NB4 (cell line): ENCODE data around the gene CCDC77.

Source experiments
- DNase-seq: peaks from one replicate; pipeline ENCODE4 v3.0.0; 2010; ENCODE audit warnings: low read depth
- H3K4me3 ChIP-seq: one replicate; pipeline ENCODE4 v1.5.1; 2011; ENCODE audit warnings: mild to moderate bottlenecking, low read depth, low read length, moderate library complexity
- MYC ChIP-seq: IDR thresholded peaks from 2 replicates; pipeline ENCODE4 v1.6.1; 2011; ENCODE audit warnings: low read depth, low read length
- POLR2A ChIP-seq: IDR thresholded peaks from 2 replicates; pipeline ENCODE4 v1.6.1; 2011; ENCODE audit warnings: mild to moderate bottlenecking; ENCODE audit not compliant: insufficient read length; ENCODE audit errors: extremely low read depth
- TF ChIP-seq, protein P1 (sequence below): IDR thresholded peaks from 2 replicates; pipeline ENCODE4 v1.6.1; 2011; ENCODE audit warnings: low read depth, low read length
- TF ChIP-seq, protein P2 (sequence below): IDR thresholded peaks from one replicate; pipeline ENCODE4 v1.5.1; 2012; ENCODE audit warnings: low read depth, low read length

The CCDC77 gene

GRCh38 chr12:468671-469389 lies 67.4 kb downstream of the CCDC77 start:
- H3K4me3 ChIP-seq: no peak overlapping the region
- TF ChIP-seq, protein P1, sequence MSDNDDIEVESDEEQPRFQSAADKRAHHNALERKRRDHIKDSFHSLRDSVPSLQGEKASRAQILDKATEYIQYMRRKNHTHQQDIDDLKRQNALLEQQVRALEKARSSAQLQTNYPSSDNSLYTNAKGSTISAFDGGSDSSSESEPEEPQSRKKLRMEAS: no peak
- TF ChIP-seq POLR2A: no peak
- TF ChIP-seq, protein P2, sequence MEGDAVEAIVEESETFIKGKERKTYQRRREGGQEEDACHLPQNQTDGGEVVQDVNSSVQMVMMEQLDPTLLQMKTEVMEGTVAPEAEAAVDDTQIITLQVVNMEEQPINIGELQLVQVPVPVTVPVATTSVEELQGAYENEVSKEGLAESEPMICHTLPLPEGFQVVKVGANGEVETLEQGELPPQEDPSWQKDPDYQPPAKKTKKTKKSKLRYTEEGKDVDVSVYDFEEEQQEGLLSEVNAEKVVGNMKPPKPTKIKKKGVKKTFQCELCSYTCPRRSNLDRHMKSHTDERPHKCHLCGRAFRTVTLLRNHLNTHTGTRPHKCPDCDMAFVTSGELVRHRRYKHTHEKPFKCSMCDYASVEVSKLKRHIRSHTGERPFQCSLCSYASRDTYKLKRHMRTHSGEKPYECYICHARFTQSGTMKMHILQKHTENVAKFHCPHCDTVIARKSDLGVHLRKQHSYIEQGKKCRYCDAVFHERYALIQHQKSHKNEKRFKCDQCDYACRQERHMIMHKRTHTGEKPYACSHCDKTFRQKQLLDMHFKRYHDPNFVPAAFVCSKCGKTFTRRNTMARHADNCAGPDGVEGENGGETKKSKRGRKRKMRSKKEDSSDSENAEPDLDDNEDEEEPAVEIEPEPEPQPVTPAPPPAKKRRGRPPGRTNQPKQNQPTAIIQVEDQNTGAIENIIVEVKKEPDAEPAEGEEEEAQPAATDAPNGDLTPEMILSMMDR: no peak
- no peak for TF ChIP-seq MYC
- DNase-seq: no peak

DNA sequence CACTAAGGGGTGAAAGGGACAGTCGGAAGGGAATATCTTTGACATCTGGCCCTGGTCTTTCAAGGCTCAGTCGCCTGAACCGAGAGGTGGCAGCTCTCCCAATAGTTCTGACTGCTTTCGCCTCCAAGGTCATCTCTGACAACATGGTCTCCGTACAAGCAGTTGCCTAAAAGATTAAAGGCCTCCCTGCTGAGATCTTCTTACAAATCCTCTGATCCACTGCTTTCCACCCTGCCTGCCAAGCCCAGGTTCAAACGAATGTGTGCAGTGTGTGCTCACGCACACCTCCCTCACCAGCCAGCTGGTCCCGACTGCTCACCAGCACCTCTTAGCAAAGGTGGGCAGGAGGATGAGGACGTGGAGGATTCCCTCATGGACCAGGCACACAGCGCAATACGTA lies 68.7 kb downstream of the CCDC77 start:
- TF ChIP-seq, protein P2: no peak
- no peak for DNase-seq
- no peak overlapping the region for H3K4me3 ChIP-seq

DNA sequence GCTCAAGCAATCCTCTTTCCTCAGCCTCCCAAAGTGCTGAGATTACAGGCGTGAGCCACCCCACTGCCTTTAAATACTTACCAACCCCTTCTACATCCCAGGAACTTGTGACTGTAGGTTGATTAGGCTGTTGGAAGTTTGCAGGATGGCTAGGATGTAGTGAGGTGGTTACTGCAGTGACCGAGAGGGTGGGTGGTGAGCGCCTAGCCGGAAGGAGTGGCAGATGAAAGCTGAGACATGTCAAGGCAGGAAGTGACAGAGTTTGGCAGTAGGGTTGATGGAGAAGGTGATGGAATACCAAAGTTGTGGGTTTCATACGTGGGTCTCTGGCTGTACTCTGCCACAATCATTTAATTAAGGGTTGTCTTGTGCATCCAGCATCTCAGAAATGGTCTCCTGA lies 71.8 kb downstream of the CCDC77 start:
- TF ChIP-seq, protein P2: no peak
- TF ChIP-seq POLR2A (no peak), MYC (no peak)
- TF ChIP-seq, protein P1: no peak
- no peak overlapping the region for H3K4me3 ChIP-seq
- DNase-seq: no peak

GRCh38 chr12:473863-474577 lies 72.6 kb downstream of the CCDC77 start:
- no peak overlapping the region for H3K4me3 ChIP-seq
- DNase-seq: no peak
- TF ChIP-seq MYC (no peak), POLR2A (no peak)
- TF ChIP-seq, protein P1: no peak

DNA sequence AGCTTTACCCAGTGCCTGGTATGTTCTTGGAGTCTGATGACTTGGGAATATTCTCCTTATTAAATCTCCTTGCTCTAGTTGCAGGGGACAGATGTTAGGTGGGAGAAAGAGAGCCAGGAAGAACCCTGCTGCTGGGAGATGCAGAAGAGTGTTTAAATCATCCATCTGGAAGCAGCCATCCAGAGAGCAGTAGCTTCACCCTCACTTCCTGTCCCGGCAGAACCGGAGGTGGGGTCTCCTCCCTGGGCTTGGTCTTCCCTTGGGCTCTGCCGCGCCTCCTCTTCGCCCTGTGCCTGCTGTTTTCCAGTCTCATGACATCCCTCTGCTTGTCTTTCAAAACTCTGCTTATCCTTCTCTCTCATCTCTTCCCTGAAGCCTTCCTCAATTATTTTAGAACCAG lies 73.8 kb downstream of the CCDC77 start:
- H3K4me3 ChIP-seq: no peak overlapping the region
- TF ChIP-seq, protein P1: no peak
- TF ChIP-seq, protein P2: no peak
- TF ChIP-seq MYC: no peak
- TF ChIP-seq POLR2A: no peak
- no peak for DNase-seq

DNA sequence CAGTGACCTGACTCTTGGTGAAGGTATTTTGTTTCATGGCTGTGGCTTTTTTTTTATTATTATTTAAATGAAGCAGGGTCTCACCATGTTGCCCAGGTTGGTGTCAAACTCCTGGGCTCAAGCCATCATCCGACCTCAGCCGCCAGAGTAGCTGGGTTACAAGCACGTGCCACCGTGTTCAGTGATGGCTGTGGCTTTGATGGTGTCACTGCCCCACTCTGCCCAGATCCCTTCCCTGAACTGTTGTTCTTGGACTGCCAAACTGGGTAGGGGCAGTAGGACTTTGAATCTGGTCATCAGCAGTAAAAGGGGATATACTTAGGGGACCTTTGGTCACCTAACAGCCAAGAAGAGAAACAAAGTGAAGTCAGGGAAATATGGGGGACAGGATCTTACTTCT lies 77.7 kb downstream of the CCDC77 start:
- no peak overlapping the region for H3K4me3 ChIP-seq
- no peak for DNase-seq
- TF ChIP-seq, protein P2: no peak
- TF ChIP-seq POLR2A: no peak
- TF ChIP-seq, protein P1: no peak
- no peak for TF ChIP-seq MYC
